Liver (tissue), 9 donors: Measurements from ENCODE around the gene GFOD2. TPM values are rescaled to one million over a fixed set of nuclear protein-coding genes. Genes with fewer than 3 reads are reported as not detected.

Experiments used
- DNase-seq: peaks from one replicate; pipeline ENCODE4 v3.0.0-alpha.2; 2017; ENCODE audit warnings: low spot score
- H3K27ac ChIP-seq, 2 donors: one replicate each; pipeline ENCODE4 v1.7.0; 2013; ENCODE audit warnings: inconsistent platforms in 2 of 2, low read length in 2 of 2, control low read depth in 1 of 2, low read depth in 1 of 2, mild to moderate bottlenecking in 1 of 2
- H3K27me3 ChIP-seq, 4 donors: one replicate each; pipeline versions ENCODE4 v1.6.1 to v1.7.0; 2013; ENCODE audit warnings: low read length in 3 of 4, inconsistent platforms in 1 of 4, mild to moderate bottlenecking in 1 of 4, moderate library complexity in 1 of 4; ENCODE audit not compliant: control insufficient read depth in 4 of 4, insufficient read depth in 4 of 4
- H3K36me3 ChIP-seq, 4 donors: one replicate each; pipeline versions ENCODE4 v1.6.1 to v1.7.0; 2013; ENCODE audit warnings: low read length in 3 of 4, mild to moderate bottlenecking in 3 of 4, low read depth in 1 of 4, moderate library complexity in 1 of 4; ENCODE audit not compliant: control insufficient read depth in 4 of 4, insufficient read depth in 3 of 4
- H3K4me1 ChIP-seq, 4 donors: one replicate each; pipeline versions ENCODE4 v1.6.1 to v1.7.0; 2013; ENCODE audit warnings: low read length in 3 of 4, mild to moderate bottlenecking in 3 of 4, moderate library complexity in 1 of 4; ENCODE audit not compliant: control insufficient read depth in 4 of 4, insufficient read depth in 4 of 4
- H3K4me3 ChIP-seq, 3 donors: one replicate each; pipeline versions ENCODE4 v1.6.1 to v1.7.0; 2013; ENCODE audit warnings: low read length in 3 of 3, control low read depth in 1 of 3, low read depth in 1 of 3, mild to moderate bottlenecking in 1 of 3
- H3K9ac ChIP-seq, 2 donors: one replicate each; pipeline ENCODE4 v1.7.0; 2013; ENCODE audit warnings: low read length in 2 of 2, mild to moderate bottlenecking in 2 of 2, moderate library complexity in 2 of 2, control low read depth in 1 of 2, low read depth in 1 of 2
- H3K9me3 ChIP-seq, 4 donors: one replicate each; pipeline versions ENCODE4 v1.6.1 to v1.7.0; 2013; ENCODE audit warnings: low read length in 3 of 4; ENCODE audit not compliant: control insufficient read depth in 4 of 4
- FOXA1 ChIP-seq: IDR thresholded peaks from 2 replicates; pipeline ENCODE4 v1.6.1; 2016; ENCODE audit warnings: antibody characterized with exemption
- FOXA2 ChIP-seq: IDR thresholded peaks from 2 replicates; pipeline ENCODE4 v1.6.1; 2016; ENCODE audit warnings: antibody characterized with exemption
- GABPA ChIP-seq, 2 donors: IDR thresholded peaks in 1 of 2; conservative IDR thresholded peaks in 1 of 2; 2 replicates each; pipeline ENCODE4 v1.6.1; 2016; ENCODE audit warnings: antibody characterized with exemption in 2 of 2, mild to moderate bottlenecking in 1 of 2, moderate library complexity in 1 of 2
- HNF4A ChIP-seq, 2 donors: conservative IDR thresholded peaks; 2 replicates each; pipeline ENCODE4 v1.6.1; 2016; ENCODE audit warnings: antibody characterized with exemption in 2 of 2, mild to moderate bottlenecking in 2 of 2
- HNF4G ChIP-seq: IDR thresholded peaks from 2 replicates; pipeline ENCODE4 v1.6.1; 2016; ENCODE audit warnings: antibody characterized with exemption
- JUND ChIP-seq, 2 donors: IDR thresholded peaks; 2 replicates each; pipeline ENCODE4 v1.6.1; 2016; ENCODE audit warnings: antibody characterized with exemption in 2 of 2
- RAD21 ChIP-seq, 2 donors: IDR thresholded peaks; 2 replicates each; pipeline ENCODE4 v1.6.1; 2016; ENCODE audit warnings: antibody characterized with exemption in 2 of 2, mild to moderate bottlenecking in 2 of 2
- RXRA ChIP-seq, 2 donors: IDR thresholded peaks; 2 replicates each; pipeline ENCODE4 v1.6.1; 2017 to 2018; ENCODE audit warnings: antibody characterized with exemption in 2 of 2, mild to moderate bottlenecking in 1 of 2
- SP1 ChIP-seq: IDR thresholded peaks from 2 replicates; pipeline ENCODE4 v1.6.1; 2018; ENCODE audit warnings: antibody characterized with exemption, mild to moderate bottlenecking
- TAF1 ChIP-seq: conservative IDR thresholded peaks from 2 replicates; pipeline ENCODE4 v1.6.1; 2016; ENCODE audit warnings: antibody characterized with exemption, mild to moderate bottlenecking
- YY1 ChIP-seq: IDR thresholded peaks from 2 replicates; pipeline ENCODE4 v1.6.1; 2016; ENCODE audit warnings: antibody characterized with exemption, mild to moderate bottlenecking
- WGBS: extraction: QIAGEN DNeasy Blood & Tissue Kit; methylation state at CpG from one replicate; pipeline ENCODE4 v1.1.7; 2013; 5-methylcytosine and 5-hydroxymethylcytosine counted together
- polyA plus RNA-seq, 2 donors: library from polyadenylated mRNA; stranded (reverse) in 1 of 2; unstranded in 1 of 2; fragments of 200-250 nt in 1 of 2; fragments of >200 nt in 1 of 2; fragmentation: Nextera tagmentation in 1 of 2; extraction: Ambion mirVana in 1 of 2; gene quantifications; one replicate each; pipeline versions ENCODE4 v1.2.1 to v1.2.3, GENCODE V29; 2013 to 2015
- total RNA-seq, 2 donors: library from RNA; depleted of rRNA; stranded (reverse); fragments of >200 nt; gene quantifications; one replicate each; pipeline ENCODE4 v1.2.3, GENCODE V29; 2014
- TF ChIP-seq, protein P1 (sequence below): IDR thresholded peaks from 2 replicates; pipeline ENCODE4 v1.6.1; 2016; ENCODE audit warnings: antibody characterized with exemption
- TF ChIP-seq, protein P2 (sequence below): IDR thresholded peaks from 2 replicates; pipeline ENCODE4 v1.6.1; 2016; ENCODE audit warnings: antibody characterized with exemption
- TF ChIP-seq, protein P3 (sequence below): fragments of 150-350 bp; IDR thresholded peaks from 2 replicates; pipeline ENCODE4 v1.5.1; 2017; ENCODE audit warnings: improper control_type of control experiment, low read depth, low read length; ENCODE audit not compliant: missing input control
- donor health status: healthy.
- donor health status: healthy.
- donor health status: healthy.
- donor health status: healthy.
- donor health status: healthy.

Gene GFOD2
- total and polyA plus RNA-seq, 4 donors, result 12.7 to 48.8 (median 28.9) TPM

DNA sequence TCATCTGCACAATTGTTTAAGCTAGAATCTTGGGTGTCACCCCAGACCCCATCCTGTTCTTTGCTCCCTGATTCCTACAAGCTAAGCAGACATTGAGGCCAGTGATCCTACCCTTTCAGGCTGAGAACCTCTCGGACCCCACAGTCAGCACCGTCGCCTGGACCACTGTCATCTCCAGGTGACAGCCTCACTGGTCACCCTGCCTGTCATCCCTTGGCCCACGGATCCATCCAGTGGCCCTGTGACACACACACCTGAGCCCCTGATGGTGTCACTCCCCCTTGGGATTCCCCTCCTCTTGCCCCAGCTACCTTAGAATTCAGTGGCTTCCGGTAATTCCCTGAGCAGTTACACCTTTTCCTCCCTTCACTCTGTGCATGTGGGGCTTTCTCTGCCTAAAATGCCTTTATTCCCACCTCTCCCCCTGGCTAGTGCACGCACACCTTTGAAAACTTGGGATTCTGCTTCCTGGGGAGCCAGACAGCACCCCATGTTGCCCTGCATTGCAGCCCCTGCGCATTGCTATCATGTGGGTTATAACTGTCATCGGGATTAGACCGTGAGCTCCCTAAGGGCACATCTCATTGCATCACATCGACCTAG lies 49.5 kb downstream of the GFOD2 start:
- no peaks in the 10 kb centered on the region for H3K36me3 ChIP-seq
- no peak overlapping the region for H3K9ac ChIP-seq
- TF ChIP-seq FOXA2, result no peak
- no peak for TF ChIP-seq GABPA (IDR thresholded peaks at IDR 0.05 in 1 of 2, conservative IDR thresholded peaks at IDR 0.05 in 1 of 2)
- TF ChIP-seq RAD21 (IDR thresholded peaks at IDR 0.05), result no peak
- TF ChIP-seq, protein P1, sequence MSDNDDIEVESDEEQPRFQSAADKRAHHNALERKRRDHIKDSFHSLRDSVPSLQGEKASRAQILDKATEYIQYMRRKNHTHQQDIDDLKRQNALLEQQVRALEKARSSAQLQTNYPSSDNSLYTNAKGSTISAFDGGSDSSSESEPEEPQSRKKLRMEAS, result no peak
- TF ChIP-seq, protein P2, sequence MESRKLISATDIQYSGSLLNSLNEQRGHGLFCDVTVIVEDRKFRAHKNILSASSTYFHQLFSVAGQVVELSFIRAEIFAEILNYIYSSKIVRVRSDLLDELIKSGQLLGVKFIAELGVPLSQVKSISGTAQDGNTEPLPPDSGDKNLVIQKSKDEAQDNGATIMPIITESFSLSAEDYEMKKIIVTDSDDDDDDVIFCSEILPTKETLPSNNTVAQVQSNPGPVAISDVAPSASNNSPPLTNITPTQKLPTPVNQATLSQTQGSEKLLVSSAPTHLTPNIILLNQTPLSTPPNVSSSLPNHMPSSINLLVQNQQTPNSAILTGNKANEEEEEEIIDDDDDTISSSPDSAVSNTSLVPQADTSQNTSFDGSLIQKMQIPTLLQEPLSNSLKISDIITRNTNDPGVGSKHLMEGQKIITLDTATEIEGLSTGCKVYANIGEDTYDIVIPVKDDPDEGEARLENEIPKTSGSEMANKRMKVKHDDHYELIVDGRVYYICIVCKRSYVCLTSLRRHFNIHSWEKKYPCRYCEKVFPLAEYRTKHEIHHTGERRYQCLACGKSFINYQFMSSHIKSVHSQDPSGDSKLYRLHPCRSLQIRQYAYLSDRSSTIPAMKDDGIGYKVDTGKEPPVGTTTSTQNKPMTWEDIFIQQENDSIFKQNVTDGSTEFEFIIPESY, result no peak
- no peak for TF ChIP-seq SP1
- TF ChIP-seq JUND (IDR thresholded peaks at IDR 0.05), result no peak
- no peak for TF ChIP-seq RXRA (IDR thresholded peaks at IDR 0.05)
- H3K9me3 ChIP-seq, result no peaks in the 10 kb centered on the region
- H3K4me3 ChIP-seq, result no peak overlapping the region
- no peak for DNase-seq
- peaks cover 23 to 64% (median 47%) of the 10 kb centered on the region in 4 donors for H3K4me1 ChIP-seq
- H3K27me3 ChIP-seq, result no peaks in the 10 kb centered on the region
- no peak overlapping the region for H3K27ac ChIP-seq
- 91% methylated on average over 10 of the region's 10 CpGs for whole genome bisulfite sequencing

DNA sequence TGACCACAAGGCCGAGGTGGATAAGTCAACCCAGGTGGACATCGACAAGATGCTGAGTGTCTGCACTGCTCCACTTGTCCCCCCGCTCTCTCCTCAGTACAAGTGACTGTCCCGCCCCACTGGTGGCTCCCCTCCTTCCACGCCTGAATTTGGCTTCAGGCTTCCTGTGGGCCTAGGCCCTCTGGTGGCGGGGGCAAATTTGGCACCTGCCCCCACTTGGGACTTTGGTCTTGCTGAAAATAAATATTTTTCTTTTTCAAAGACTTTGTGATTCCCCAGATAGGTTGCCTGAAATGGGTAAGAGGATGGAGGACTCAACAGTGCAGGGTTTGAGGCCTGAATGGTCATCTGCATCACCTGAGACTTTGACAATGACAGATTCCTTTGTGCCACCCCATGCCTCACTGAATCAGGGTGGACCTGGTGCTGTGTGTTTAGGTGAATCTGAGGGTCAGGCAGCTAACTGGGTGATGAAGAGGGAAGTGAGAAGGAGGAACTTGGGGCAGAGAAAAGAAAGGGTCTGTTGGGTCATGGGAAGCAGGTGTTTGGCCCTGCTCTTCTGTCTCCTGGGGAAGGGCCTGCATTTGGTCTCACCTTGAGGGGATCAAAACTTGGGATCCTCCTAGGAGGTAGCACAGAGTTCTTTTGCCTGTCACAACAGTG lies 50.5 kb downstream of the GFOD2 start:
- Histone ChIP-seq H3K4me3 (no peak overlapping the region), H3K4me1 (peaks cover 23 to 61% (median 44%) of the 10 kb centered on the region in 4 donors), H3K9ac (no peak overlapping the region), H3K36me3 (no peaks in the 10 kb centered on the region), H3K27me3 (no peaks in the 10 kb centered on the region), H3K9me3 (no peaks in the 10 kb centered on the region), H3K27ac (peak overlapping the region; percentile 0 to 94)
- TF ChIP-seq RXRA (IDR thresholded peaks at IDR 0.05) (no peak), YY1 (no peak)
- TF ChIP-seq, protein P3, sequence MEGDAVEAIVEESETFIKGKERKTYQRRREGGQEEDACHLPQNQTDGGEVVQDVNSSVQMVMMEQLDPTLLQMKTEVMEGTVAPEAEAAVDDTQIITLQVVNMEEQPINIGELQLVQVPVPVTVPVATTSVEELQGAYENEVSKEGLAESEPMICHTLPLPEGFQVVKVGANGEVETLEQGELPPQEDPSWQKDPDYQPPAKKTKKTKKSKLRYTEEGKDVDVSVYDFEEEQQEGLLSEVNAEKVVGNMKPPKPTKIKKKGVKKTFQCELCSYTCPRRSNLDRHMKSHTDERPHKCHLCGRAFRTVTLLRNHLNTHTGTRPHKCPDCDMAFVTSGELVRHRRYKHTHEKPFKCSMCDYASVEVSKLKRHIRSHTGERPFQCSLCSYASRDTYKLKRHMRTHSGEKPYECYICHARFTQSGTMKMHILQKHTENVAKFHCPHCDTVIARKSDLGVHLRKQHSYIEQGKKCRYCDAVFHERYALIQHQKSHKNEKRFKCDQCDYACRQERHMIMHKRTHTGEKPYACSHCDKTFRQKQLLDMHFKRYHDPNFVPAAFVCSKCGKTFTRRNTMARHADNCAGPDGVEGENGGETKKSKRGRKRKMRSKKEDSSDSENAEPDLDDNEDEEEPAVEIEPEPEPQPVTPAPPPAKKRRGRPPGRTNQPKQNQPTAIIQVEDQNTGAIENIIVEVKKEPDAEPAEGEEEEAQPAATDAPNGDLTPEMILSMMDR, result peak; percentile 34
- DNase-seq, result no peak
- 64% methylated on average over 6 of the region's 6 CpGs for WGBS

DNA sequence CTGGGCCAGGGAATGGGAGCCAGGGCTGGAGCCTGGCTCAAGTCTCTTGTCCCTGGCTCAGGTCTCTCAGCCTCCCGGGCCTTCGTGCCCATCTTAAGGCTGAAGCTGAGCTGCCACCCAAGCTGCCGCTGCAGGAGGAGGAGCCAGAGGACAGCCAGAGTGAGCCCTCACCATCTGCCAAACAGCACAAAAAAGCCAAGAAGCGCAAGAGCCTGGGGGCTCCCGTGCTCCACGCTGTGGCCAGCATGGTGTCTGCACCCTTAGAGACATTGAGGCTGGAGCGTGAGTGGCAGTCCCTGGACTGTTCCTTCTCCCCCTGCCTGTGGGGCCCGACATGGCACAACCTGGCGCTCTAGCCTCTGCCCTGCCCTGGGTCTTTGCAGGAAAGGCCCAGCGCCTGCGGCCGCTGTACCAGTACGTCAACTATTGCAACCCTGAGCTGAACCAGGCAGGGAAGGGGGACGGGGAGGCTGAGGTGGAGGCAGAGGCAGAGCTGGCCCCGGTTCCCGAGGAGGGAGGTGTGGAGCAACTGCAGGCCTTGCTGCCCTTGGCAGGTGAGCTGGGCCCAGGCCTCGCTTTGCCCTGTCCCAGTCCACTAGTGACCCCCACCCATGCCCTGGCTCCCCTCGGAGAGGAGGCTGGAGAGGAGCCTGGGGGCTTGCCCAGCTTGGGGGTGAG lies 51.2 kb downstream of the GFOD2 start:
- 17% methylated on average over 18 of the region's 18 CpGs for WGBS
- Histone ChIP-seq H3K4me3 (peak overlapping the region in 2 of 3 donors; percentile 57 to 80), H3K9ac (peak overlapping the region in 1 of 2 donors; percentile 86), H3K27ac (peak overlapping the region; percentile 92 to 94), H3K27me3 (no peaks in the 10 kb centered on the region), H3K36me3 (no peaks in the 10 kb centered on the region), H3K9me3 (no peaks in the 10 kb centered on the region), H3K4me1 (peaks cover 18 to 61% (median 41%) of the 10 kb centered on the region in 4 donors)
- TF ChIP-seq RAD21 (IDR thresholded peaks at IDR 0.05), result peak; percentile 83 to 90
- no peak for TF ChIP-seq TAF1
- TF ChIP-seq, protein P1, result peak; percentile 56
- TF ChIP-seq, protein P3, result peak; percentile 88
- TF ChIP-seq FOXA1, result no peak
- peak; percentile 42 for TF ChIP-seq SP1
- TF ChIP-seq HNF4A (conservative IDR thresholded peaks at IDR 0.05), result peak; percentile 32 to 45
- TF ChIP-seq FOXA2, result no peak
- TF ChIP-seq RXRA (IDR thresholded peaks at IDR 0.05), result peak; percentile 49 to 61
- peak; percentile 18 for TF ChIP-seq HNF4G
- TF ChIP-seq YY1, result peak; percentile 76
- DNase-seq, result peak; percentile 73
